Heart right ventricle (tissue), 16 donors: ENCODE measurements around the gene NMBR. TPM values are rescaled to one million over a fixed set of nuclear protein-coding genes. Genes with fewer than 3 reads are reported as not detected.

Experiments
- ATAC-seq, 8 donors: fragments of 200-7000 bp; cut with Tn5 transposase; one replicate each; pipeline ENCODE4 v1.9.1; 2020; ENCODE audit warnings: mild to moderate bottlenecking in 8 of 8, moderate library complexity in 8 of 8, moderate number of reproducible peaks in 1 of 8
- DNase-seq, 2 donors: peaks; one replicate each; pipeline ENCODE4 v3.0.0-alpha.2; 2020
- H3K27ac ChIP-seq, 10 donors: fragments of 200-600 bp; sonication (generic) in 2 of 10; one replicate each; pipeline versions ENCODE4 v1.5.0 to v1.8.0; 2020 to 2022; ENCODE audit warnings: mild to moderate bottlenecking in 3 of 10
- H3K27me3 ChIP-seq, 7 donors: fragments of 200-600 bp; one replicate each; pipeline ENCODE4 v1.8.0; 2021 to 2022; ENCODE audit warnings: mild to moderate bottlenecking in 2 of 7
- H3K36me3 ChIP-seq, 9 donors: fragments of 200-600 bp; sonication (generic) in 1 of 9; one replicate each; pipeline versions ENCODE4 v1.5.0 to v1.8.0; 2020 to 2022; ENCODE audit warnings: mild to moderate bottlenecking in 2 of 9
- H3K4me1 ChIP-seq, 9 donors: fragments of 200-600 bp; sonication (generic) in 1 of 9; one replicate each; pipeline versions ENCODE4 v1.5.0 to v1.8.0; 2020 to 2022; ENCODE audit warnings: mild to moderate bottlenecking in 4 of 9
- H3K4me3 ChIP-seq, 10 donors: fragments of 200-600 bp; sonication (generic) in 2 of 10; one replicate each; pipeline versions ENCODE4 v1.5.0 to v1.8.0; 2020 to 2022; ENCODE audit warnings: mild to moderate bottlenecking in 7 of 10, moderate library complexity in 2 of 10
- H3K9me3 ChIP-seq, 11 donors: fragments of 200-600 bp in 10 of 11; sonication (generic) in 2 of 11; one replicate each; pipeline versions ENCODE4 v1.5.0 to v1.8.0; 2013 to 2022; ENCODE audit warnings: mild to moderate bottlenecking in 2 of 11, control low read depth in 1 of 11, moderate library complexity in 1 of 11
- WGBS, 2 donors: extraction: QIAGEN DNeasy Blood & Tissue Kit; methylation state at CpG; one replicate each; pipeline ENCODE4 v1.1.7; 2013; ENCODE audit warnings: inconsistent platforms in 1 of 2; 5-methylcytosine and 5-hydroxymethylcytosine counted together
- intact Hi-C, 10 donors: fragments of 100-400 bp; cut with DNase I; formaldehyde crosslinking; loops; one replicate each; pipeline versions ENCODE4 v1.11.1 to v1.14.2; 2022
- polyA plus RNA-seq, 2 donors: library from polyadenylated mRNA; stranded (reverse); fragments of 200-250 nt; gene quantifications; one replicate each; pipeline ENCODE4 v1.2.3, GENCODE V29; 2013
- total RNA-seq, 10 donors: library from RNA; stranded (reverse); fragmentation: NEBNext Ultra II Directional in 3 of 10; extraction: Animal tissue kit (Norgen Biotek cat#: 25700) in 3 of 10; gene quantifications; one replicate each; pipeline versions ENCODE4 v1.2.1 to v1.2.4, GENCODE V29; 2021 to 2023
- TF ChIP-seq, protein P1 (sequence below), 9 donors: fragments of 200-600 bp; sonication (generic) in 2 of 9; IDR thresholded peaks; one replicate each; pipeline versions ENCODE4 v1.5.0 to v1.8.0; 2021 to 2022; ENCODE audit warnings: antibody characterized with exemption in 9 of 9, mild to moderate bottlenecking in 5 of 9, moderate library complexity in 1 of 9
- donor health status: Arrhythmogenic right ventricular cardiomyopathy.
- donor health status: ischemic (EF 13 %, LVEDD 7.1; RV severe dilation, severe dysfunction).
- donor health status: healthy with polysubstance abuse.
- donor health status: DM: no; HTN: yes; CAD: no.
- donor health status: DM: no; HTN: no; CAD: no.
- donor health status: ischemic (EF 25% LVEDD 6.9; RV normal size, moderate dysfunction).
- donor health status: ischemic (EF 25% LVEDD 5.7; RV mildly dilated, moderate dysfunction).
- donor health status: healthy.
- donor health status: DM: yes; HTN: yes; CAD: no.
- donor health status: Ischemic cardiomyopathy.
- donor health status: ischemic (EF 35%, LVEDD 5.7; RV mildly dilated, moderate dysfunction).
- donor health status: nonischemic (EF 11% LVEDD 7.7; RV severe dilation, severe dysfunction).
- donor health status: DM: yes; HTN: yes; CAD: no.
- donor health status: PGD.
- donor health status: ischemic (EF 29% LVEDD 5.4; RV normal size, mild dysfunction).
- donor health status: nonischemic (EF 23%, LVEDD 6.1; RV moderate dilation, normal function).

Gene NMBR
- total and polyA plus RNA-seq, 12 donors: not detected

DNA sequence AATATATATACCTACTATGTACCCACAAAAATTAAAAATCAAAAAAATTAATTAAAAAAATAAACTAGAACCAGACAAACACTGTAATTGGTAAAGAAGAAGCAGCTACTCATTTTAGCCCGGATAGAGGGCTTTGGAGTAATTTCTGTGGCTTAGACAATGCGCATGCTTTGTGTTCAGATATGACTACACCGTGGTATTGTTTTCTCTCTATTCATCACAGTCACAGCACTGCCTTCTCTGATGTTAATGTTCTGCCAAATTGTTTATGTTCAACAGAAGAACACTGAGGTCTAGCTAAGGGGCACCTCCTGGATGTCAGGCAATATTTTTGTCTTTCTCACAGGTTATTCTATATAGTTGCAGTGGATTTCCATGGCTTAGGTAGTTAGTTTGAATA is 91.7 kb downstream of the NMBR start:
- no peaks in the 10 kb centered on the region for H3K27me3 ChIP-seq
- H3K36me3 ChIP-seq: no peaks in the 10 kb centered on the region
- TF ChIP-seq, protein P1, sequence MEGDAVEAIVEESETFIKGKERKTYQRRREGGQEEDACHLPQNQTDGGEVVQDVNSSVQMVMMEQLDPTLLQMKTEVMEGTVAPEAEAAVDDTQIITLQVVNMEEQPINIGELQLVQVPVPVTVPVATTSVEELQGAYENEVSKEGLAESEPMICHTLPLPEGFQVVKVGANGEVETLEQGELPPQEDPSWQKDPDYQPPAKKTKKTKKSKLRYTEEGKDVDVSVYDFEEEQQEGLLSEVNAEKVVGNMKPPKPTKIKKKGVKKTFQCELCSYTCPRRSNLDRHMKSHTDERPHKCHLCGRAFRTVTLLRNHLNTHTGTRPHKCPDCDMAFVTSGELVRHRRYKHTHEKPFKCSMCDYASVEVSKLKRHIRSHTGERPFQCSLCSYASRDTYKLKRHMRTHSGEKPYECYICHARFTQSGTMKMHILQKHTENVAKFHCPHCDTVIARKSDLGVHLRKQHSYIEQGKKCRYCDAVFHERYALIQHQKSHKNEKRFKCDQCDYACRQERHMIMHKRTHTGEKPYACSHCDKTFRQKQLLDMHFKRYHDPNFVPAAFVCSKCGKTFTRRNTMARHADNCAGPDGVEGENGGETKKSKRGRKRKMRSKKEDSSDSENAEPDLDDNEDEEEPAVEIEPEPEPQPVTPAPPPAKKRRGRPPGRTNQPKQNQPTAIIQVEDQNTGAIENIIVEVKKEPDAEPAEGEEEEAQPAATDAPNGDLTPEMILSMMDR (IDR thresholded peaks at IDR 0.05): no peak
- WGBS, 2 donors: 79 to 82% methylated on average over 3 of the region's 3 CpGs
- H3K4me3 ChIP-seq: no peak overlapping the region
- no peak for DNase-seq
- no peaks in the 10 kb centered on the region for H3K4me1 ChIP-seq
- ATAC-seq: no peak
- H3K9me3 ChIP-seq: peaks cover 0 to 38% (median 20%) of the 10 kb centered on the region in 11 donors
- H3K27ac ChIP-seq: no peak overlapping the region
- intact Hi-C loops: no loop called here

DNA sequence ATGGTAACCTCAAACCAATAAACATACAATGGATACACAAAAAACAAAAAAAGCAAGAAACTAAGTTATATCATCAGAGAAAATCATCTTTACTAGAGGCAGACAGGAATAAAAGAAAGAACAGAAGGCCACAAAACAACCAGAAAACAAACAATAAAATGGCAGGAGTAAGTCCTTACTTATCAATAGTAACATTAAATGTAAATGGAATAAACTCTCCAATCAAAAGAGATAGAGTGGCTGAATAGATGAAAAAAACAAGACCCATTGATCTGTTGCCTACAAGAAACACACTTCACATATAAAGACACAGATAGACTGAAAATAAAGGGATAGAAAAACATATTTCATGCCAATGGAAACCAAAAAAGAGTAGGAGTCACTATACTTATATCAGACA is 95.5 kb downstream of the NMBR start:
- DNase-seq (no peak), ATAC-seq (no peak)
- Histone ChIP-seq H3K27me3 (no peaks in the 10 kb centered on the region), H3K4me3 (no peak overlapping the region), H3K9me3 (peaks cover 0 to 46% (median 20%) of the 10 kb centered on the region in 11 donors), H3K27ac (no peak overlapping the region), H3K36me3 (no peaks in the 10 kb centered on the region), H3K4me1 (no peaks in the 10 kb centered on the region)
- intact Hi-C loops: no loop called here
- TF ChIP-seq, protein P1 (IDR thresholded peaks at IDR 0.05): no peak

GRCh38 chr6:142048593-142048980 is 98.3 kb downstream of the NMBR start:
- WGBS, 2 donors: 79 to 95% methylated on average over 1 of the region's 1 CpG
- Histone ChIP-seq H3K27me3 (peaks cover 0 to 3% (median 0%) of the 10 kb centered on the region in 7 donors), H3K4me3 (no peak overlapping the region), H3K27ac (no peak overlapping the region), H3K9me3 (peaks cover 0 to 41% (median 19%) of the 10 kb centered on the region in 11 donors), H3K4me1 (no peaks in the 10 kb centered on the region), H3K36me3 (no peaks in the 10 kb centered on the region)
- intact Hi-C loops: no loop called here
- DNase-seq (no peak), ATAC-seq (no peak)
- TF ChIP-seq, protein P1 (IDR thresholded peaks at IDR 0.05): no peak

DNA sequence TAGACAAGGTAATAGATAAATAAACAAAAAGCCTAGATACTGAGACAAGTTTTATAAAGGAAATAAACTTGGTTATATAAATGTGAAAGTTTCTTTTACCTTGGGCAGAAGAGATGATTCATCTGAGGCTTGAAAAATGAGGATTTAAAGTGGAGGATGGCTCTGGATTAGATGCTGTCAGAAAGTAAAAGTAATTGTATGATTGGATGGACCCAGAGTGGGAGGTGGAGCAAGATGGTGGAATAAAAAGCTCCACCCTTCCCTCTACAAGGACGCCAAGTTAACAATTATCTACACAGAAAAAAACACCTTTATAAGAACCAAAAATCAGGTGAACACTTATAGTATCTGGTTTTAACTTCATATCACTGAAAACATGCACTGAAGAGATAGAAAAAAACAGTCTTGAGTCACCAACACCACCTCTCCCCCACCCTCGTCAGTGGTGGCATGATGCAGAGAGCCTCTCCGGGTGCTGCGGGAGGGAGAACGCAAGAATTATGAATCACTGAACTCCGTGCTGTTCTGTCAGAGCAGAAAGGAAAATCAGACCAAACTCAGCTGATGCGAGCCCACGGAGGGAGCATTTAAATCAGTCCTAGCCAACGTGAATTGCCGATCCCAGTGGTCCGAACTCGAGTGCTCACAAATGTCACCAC is 98.9 kb downstream of the NMBR start:
- ATAC-seq (no peak), DNase-seq (no peak)
- WGBS, 2 donors: 89 to 91% methylated on average over 12 of the region's 12 CpGs
- peaks cover 0 to 36% (median 16%) of the 10 kb centered on the region in 11 donors for H3K9me3 ChIP-seq
- TF ChIP-seq, protein P1 (IDR thresholded peaks at IDR 0.05): no peak
- no peak overlapping the region for H3K27ac ChIP-seq
- intact Hi-C loops: no loop called here
- no peak overlapping the region for H3K4me3 ChIP-seq
- no peaks in the 10 kb centered on the region for H3K36me3 ChIP-seq
- H3K27me3 ChIP-seq: peaks cover 0 to 8% (median 0%) of the 10 kb centered on the region in 7 donors
- no peaks in the 10 kb centered on the region for H3K4me1 ChIP-seq
